ENCODE measurements around the gene KRT8. TPM values are rescaled to one million over a fixed set of nuclear protein-coding genes. Genes with fewer than 3 reads are reported as not detected.
A peak's percentile ranks its signal among the peaks of the same experiment; 100 is the strongest.
"Not testable (repeated sequence)": the region's sequence is repeated elsewhere in the genome, so short reads cannot be mapped to it uniquely, and the experiment has no call there.

Gene KRT8
- total RNA-seq, 1 donor from 2014 or later: 22.8 TPM

- Histone ChIP-seq H3K27me3 (no peaks in the 10 kb centered on the region), H3K4me1 (peaks cover 10% of the 10 kb centered on the region), H3K27ac (peak overlapping the region; percentile 36), H3K36me3 (no peaks in the 10 kb centered on the region), H3K4me3 (no peak overlapping the region), H3K9me3 (no peaks in the 10 kb centered on the region)
- DNase-seq (ENCODE audit: extremely low spot score in 2 of 2): peak in 1 of 2 donors; percentile 67
- intact Hi-C loops (cut with DNase I): no loop called here
- no peak for TF ChIP-seq POLR2AphosphoS5 (IDR thresholded peaks at IDR 0.05; ENCODE audit: insufficient read depth in 1 of 2, low read depth in 1 of 2)
These were observed 43.4 kb downstream of the KRT8 start for GRCh38 chr12:52861511-52861910.

GRCh38 chr12:52860102-52860823 lies 44.6 kb downstream of the KRT8 start:
- no peak for DNase-seq (ENCODE audit: extremely low spot score in 2 of 2)
- H3K9me3 ChIP-seq: no peaks in the 10 kb centered on the region
- H3K27me3 ChIP-seq: no peaks in the 10 kb centered on the region
- intact Hi-C loops (cut with DNase I): no loop called here
- TF ChIP-seq, protein P1, sequence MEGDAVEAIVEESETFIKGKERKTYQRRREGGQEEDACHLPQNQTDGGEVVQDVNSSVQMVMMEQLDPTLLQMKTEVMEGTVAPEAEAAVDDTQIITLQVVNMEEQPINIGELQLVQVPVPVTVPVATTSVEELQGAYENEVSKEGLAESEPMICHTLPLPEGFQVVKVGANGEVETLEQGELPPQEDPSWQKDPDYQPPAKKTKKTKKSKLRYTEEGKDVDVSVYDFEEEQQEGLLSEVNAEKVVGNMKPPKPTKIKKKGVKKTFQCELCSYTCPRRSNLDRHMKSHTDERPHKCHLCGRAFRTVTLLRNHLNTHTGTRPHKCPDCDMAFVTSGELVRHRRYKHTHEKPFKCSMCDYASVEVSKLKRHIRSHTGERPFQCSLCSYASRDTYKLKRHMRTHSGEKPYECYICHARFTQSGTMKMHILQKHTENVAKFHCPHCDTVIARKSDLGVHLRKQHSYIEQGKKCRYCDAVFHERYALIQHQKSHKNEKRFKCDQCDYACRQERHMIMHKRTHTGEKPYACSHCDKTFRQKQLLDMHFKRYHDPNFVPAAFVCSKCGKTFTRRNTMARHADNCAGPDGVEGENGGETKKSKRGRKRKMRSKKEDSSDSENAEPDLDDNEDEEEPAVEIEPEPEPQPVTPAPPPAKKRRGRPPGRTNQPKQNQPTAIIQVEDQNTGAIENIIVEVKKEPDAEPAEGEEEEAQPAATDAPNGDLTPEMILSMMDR (IDR thresholded peaks at IDR 0.05): no peak
- TF ChIP-seq POLR2AphosphoS5 (IDR thresholded peaks at IDR 0.05; ENCODE audit: insufficient read depth in 1 of 2, low read depth in 1 of 2): peak in 1 of 2 donors; percentile 36
- TF ChIP-seq POLR2A (IDR thresholded peaks at IDR 0.05): no peak
- H3K4me1 ChIP-seq: peaks cover 10% of the 10 kb centered on the region
- H3K27ac ChIP-seq: peak overlapping the region; percentile 36
- H3K4me3 ChIP-seq: no peak overlapping the region
- no peaks in the 10 kb centered on the region for H3K36me3 ChIP-seq

DNA sequence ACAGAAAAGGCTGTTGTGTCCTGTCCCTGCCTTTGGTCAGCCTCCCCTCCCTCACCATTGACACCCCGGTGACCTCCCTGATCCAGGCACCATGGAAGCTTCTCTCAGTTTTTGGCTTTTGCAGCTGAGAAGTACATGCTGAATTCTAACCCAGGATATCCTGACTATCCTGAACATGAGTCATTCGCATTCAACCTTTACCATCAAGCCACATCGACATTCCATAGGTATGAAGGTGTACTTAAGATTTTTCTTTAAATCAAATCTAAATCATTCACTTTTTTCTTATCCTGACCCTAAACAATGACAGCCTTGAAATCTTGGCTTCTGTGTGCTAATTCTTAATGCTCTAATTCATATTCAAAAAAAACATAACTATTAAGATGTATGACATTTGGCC lies 47.4 kb downstream of the KRT8 start:
- no peak overlapping the region for H3K4me3 ChIP-seq
- H3K9me3 ChIP-seq: no peaks in the 10 kb centered on the region
- H3K36me3 ChIP-seq: no peaks in the 10 kb centered on the region
- intact Hi-C loops (cut with DNase I): no loop called here
- DNase-seq (ENCODE audit: extremely low spot score in 2 of 2): no peak
- no peaks in the 10 kb centered on the region for H3K27me3 ChIP-seq
- no peak overlapping the region for H3K27ac ChIP-seq
- peaks cover 10% of the 10 kb centered on the region for H3K4me1 ChIP-seq
- TF ChIP-seq POLR2AphosphoS5 (IDR thresholded peaks at IDR 0.05; ENCODE audit: insufficient read depth in 1 of 2, low read depth in 1 of 2): no peak
- TF ChIP-seq, protein P1 (IDR thresholded peaks at IDR 0.05): no peak
- TF ChIP-seq POLR2A (IDR thresholded peaks at IDR 0.05): no peak

DNA sequence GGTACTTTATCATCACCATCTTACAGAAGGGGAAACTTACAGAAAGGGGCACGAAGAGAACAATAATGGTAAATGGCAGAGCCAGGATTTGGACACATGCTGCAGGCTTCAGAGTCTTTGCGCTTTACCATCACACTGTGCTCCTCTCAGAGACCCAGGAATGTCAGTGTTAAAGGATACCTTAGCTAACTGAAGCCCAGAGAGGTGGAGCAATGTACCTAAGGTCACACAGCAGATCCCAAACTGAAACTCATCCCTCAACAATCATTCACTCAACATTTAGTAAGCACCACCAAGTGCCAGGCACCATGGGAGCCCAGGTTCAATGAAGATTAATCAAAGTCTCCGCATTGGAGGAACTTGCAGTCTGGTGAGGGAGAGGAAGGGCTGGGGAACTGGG lies 48.1 kb downstream of the KRT8 start:
- DNase-seq (ENCODE audit: extremely low spot score in 2 of 2): no peak
- Histone ChIP-seq H3K27ac (no peak overlapping the region), H3K4me3 (no peak overlapping the region), H3K27me3 (no peaks in the 10 kb centered on the region), H3K9me3 (no peaks in the 10 kb centered on the region), H3K4me1 (peaks cover 10% of the 10 kb centered on the region), H3K36me3 (no peaks in the 10 kb centered on the region)
- no peak for TF ChIP-seq POLR2A (IDR thresholded peaks at IDR 0.05)
- no peak for TF ChIP-seq POLR2AphosphoS5 (IDR thresholded peaks at IDR 0.05; ENCODE audit: insufficient read depth in 1 of 2, low read depth in 1 of 2)
- TF ChIP-seq, protein P1 (IDR thresholded peaks at IDR 0.05): no peak
- intact Hi-C loops (cut with DNase I): no loop called here

DNA sequence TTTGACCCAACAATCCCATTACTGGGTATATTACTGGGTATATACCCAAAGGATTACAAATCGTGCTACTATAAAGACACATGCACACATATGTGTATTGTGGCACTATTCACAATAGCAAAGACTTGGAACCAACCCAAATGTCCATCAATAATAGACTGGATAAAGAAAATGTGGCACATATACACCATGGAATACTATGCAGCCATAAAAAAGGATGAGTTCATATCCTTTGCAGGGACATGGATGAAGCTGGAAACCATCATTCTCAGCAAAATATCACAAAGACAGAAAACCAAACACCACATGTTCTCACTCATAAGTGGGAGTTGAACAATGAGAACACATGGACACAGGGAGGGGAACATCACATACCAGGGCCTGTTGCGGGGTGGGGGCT lies 48.8 kb downstream of the KRT8 start:
- H3K4me1 ChIP-seq: peaks cover 10% of the 10 kb centered on the region
- H3K9me3 ChIP-seq; H3K36me3 ChIP-seq; H3K4me3 ChIP-seq; H3K27me3 ChIP-seq; H3K27ac ChIP-seq; DNase-seq (ENCODE audit: extremely low spot score in 2 of 2); intact Hi-C loops (cut with DNase I): not testable (repeated sequence)

- Histone ChIP-seq H3K36me3 (no peaks in the 10 kb centered on the region), H3K4me3 (no peak overlapping the region), H3K27me3 (no peaks in the 10 kb centered on the region), H3K4me1 (no peaks in the 10 kb centered on the region), H3K9me3 (no peaks in the 10 kb centered on the region), H3K27ac (no peak overlapping the region)
- no peak for DNase-seq (ENCODE audit: extremely low spot score in 2 of 2)
- TF ChIP-seq POLR2A (IDR thresholded peaks at IDR 0.05) (no peak), POLR2AphosphoS5 (IDR thresholded peaks at IDR 0.05; ENCODE audit: insufficient read depth in 1 of 2, low read depth in 1 of 2) (no peak)
- intact Hi-C loops (cut with DNase I): no loop called here
These were observed 53.1 kb downstream of the KRT8 start for GRCh38 chr12:52851787-52852186.
